ENCODE results near the gene PRPF31.
A peak's percentile ranks its signal among the peaks of the same experiment; 100 is the strongest.
"Not testable (repeated sequence)": the region's sequence is repeated elsewhere in the genome, so short reads cannot be mapped to it uniquely, and the experiment has no call there.

Gene PRPF31

DNA sequence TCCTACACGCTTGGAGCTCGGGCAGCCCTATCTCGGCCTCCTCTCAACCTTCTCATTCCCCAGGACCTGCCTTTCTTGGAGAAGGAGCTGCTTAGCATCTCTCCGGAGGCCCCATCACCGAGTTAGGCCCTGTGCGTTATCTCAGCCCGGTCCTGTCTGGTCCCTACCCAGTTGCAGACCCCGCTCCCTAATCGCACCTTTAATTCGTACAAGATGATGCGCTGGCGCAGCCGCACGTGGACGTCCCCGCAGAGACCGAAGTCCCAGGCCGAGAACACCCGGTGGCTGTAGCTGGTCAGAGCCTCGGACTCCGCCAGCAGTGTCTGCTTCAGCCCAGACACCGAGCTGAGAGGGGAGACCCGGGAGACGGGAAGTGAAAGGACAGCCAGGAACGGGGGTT lies 49.7 kb downstream of the PRPF31 start:
- Histone ChIP-seq H3K9me3 (ENCODE audit: insufficient read depth, low read depth, low read length) (no peaks in the 10 kb centered on the region), H4K20me1 (ENCODE audit: insufficient read depth, low read length, poor library complexity, severe bottlenecking) (no peaks in the 10 kb centered on the region), H3K4me2 (ENCODE audit: low read depth, low read length, poor library complexity, severe bottlenecking) (no peak overlapping the region), H3F3A (ENCODE audit: low read depth) (no peaks in the 10 kb centered on the region), H3K79me2 (ENCODE audit: insufficient read depth, low read length) (peaks cover 17% of the 10 kb centered on the region; the same call in 1 of the 2 replicates), H3K4me1 (ENCODE audit: insufficient read depth, low read length, poor library complexity, severe bottlenecking) (peaks cover 8% of the 10 kb centered on the region), H3K9ac (ENCODE audit: low read depth, low read length, poor library complexity, severe bottlenecking) (no peak overlapping the region), H3K9me2 (replicated peaks; ENCODE audit: low read depth, low read length) (no peaks in the 10 kb centered on the region), H2AFZ (ENCODE audit: low read length) (no peak overlapping the region), H3K36me3 (ENCODE audit: insufficient read depth, low read length) (no peaks in the 10 kb centered on the region), H3K27me3 (ENCODE audit: insufficient read depth, low read length, poor library complexity, severe bottlenecking) (no peaks in the 10 kb centered on the region), H3K4me3 (ENCODE audit: low read length, poor library complexity, severe bottlenecking) (no peak overlapping the region)
- TF ChIP-seq EZH2phosphoT487 (IDR thresholded peaks at IDR 0.05; ENCODE audit: borderline replicate concordance) = no peak
- TF ChIP-seq, protein P1, sequence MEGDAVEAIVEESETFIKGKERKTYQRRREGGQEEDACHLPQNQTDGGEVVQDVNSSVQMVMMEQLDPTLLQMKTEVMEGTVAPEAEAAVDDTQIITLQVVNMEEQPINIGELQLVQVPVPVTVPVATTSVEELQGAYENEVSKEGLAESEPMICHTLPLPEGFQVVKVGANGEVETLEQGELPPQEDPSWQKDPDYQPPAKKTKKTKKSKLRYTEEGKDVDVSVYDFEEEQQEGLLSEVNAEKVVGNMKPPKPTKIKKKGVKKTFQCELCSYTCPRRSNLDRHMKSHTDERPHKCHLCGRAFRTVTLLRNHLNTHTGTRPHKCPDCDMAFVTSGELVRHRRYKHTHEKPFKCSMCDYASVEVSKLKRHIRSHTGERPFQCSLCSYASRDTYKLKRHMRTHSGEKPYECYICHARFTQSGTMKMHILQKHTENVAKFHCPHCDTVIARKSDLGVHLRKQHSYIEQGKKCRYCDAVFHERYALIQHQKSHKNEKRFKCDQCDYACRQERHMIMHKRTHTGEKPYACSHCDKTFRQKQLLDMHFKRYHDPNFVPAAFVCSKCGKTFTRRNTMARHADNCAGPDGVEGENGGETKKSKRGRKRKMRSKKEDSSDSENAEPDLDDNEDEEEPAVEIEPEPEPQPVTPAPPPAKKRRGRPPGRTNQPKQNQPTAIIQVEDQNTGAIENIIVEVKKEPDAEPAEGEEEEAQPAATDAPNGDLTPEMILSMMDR (conservative IDR thresholded peaks at IDR 0.05; ENCODE audit: low read length) = no peak

DNA sequence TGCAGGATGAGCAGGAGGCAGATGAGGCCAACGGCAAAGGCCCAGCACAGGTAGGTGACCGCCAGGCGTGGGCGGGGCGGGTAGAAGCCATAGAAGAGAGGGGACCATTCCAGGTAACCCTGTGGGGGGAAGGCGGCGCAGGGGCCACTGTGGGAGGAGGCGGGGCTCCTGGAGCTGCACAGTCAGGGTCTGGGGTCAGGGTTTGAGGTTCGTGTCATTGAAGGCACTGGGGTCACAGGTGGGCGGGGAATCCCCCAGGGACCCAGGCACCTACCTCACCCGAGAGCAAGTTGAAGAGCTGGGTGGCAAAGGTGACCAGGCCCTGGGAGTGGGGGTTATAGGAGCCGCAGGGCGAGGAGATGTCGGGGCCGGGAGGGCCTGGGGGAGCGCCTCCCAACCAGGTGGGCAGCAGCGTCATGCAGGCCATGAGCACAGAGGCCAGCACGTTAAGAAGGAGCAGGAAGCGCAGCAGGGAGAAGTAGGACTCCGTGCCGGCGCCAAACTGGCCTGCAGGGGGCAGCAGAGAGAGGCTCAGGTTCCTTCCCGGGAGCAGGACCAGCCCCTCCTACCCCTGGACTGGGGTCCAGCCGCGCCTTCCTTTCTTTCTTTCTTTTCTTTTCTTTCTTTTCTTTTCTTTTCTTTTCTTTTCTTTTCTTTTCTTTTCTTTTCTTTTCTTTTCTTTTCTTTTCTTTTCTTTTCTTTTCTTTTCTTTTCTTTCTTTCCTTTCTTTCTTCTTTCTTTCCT lies 52.8 kb downstream of the PRPF31 start:
- no peak overlapping the region for H3K9ac ChIP-seq (ENCODE audit: low read depth, low read length, poor library complexity, severe bottlenecking)
- H3K4me3 ChIP-seq (ENCODE audit: low read length, poor library complexity, severe bottlenecking) = peak overlapping the region; percentile 40
- no peaks in the 10 kb centered on the region for H3K4me1 ChIP-seq (ENCODE audit: insufficient read depth, low read length, poor library complexity, severe bottlenecking)
- no peaks in the 10 kb centered on the region for H3K79me2 ChIP-seq (ENCODE audit: insufficient read depth, low read length)
- peak overlapping the region; percentile 80; the same call in 1 of the 2 replicates for H2AFZ ChIP-seq (ENCODE audit: low read length)
- H3K9me3 ChIP-seq (ENCODE audit: insufficient read depth, low read depth, low read length) = no peaks in the 10 kb centered on the region
- H3F3A ChIP-seq (ENCODE audit: low read depth) = no peaks in the 10 kb centered on the region
- no peaks in the 10 kb centered on the region for H3K9me2 ChIP-seq (replicated peaks; ENCODE audit: low read depth, low read length)
- TF ChIP-seq, protein P1 (conservative IDR thresholded peaks at IDR 0.05; ENCODE audit: low read length) = peak; percentile 67
- no peak for TF ChIP-seq EZH2phosphoT487 (IDR thresholded peaks at IDR 0.05; ENCODE audit: borderline replicate concordance)
- H3K27me3 ChIP-seq (ENCODE audit: insufficient read depth, low read length, poor library complexity, severe bottlenecking) = no peaks in the 10 kb centered on the region
- no peaks in the 10 kb centered on the region for H3K36me3 ChIP-seq (ENCODE audit: insufficient read depth, low read length)
- peak overlapping the region; percentile 59 for H3K4me2 ChIP-seq (ENCODE audit: low read depth, low read length, poor library complexity, severe bottlenecking)
- no peaks in the 10 kb centered on the region for H4K20me1 ChIP-seq (ENCODE audit: insufficient read depth, low read length, poor library complexity, severe bottlenecking)

DNA sequence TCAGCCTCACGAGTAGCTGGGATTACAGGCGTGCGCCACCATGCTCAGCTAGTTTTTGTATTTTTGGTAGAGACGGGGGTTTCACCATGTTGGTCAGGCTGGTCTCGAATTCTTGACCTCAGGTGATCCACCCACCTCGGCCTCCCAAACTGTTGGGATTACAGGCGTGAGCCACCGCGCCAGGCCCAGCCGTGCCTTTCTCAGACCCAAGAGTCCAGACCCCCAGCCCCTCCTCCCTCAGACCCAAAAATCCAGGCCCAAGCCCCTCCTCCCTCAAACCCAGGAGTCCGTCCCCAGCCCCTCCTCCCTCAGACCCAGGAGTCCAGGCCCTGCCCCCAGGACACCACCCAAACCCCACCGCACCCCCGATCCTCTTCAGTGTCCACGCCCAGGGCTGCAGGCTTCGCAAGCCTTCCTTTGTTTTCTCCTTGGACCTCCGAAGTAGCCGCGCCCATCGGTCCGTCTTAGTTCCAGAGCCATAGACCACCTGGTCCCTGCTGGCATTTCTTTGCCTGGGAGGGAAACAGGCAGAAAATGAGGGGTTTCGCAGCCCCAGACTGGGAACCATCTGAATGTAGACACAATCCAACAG lies 53.7 kb downstream of the PRPF31 start:
- Histone ChIP-seq H2AFZ (ENCODE audit: low read length) (no peak overlapping the region), H3K4me1 (ENCODE audit: insufficient read depth, low read length, poor library complexity, severe bottlenecking) (no peaks in the 10 kb centered on the region), H3K79me2 (ENCODE audit: insufficient read depth, low read length) (no peaks in the 10 kb centered on the region), H3K9me2 (replicated peaks; ENCODE audit: low read depth, low read length) (no peaks in the 10 kb centered on the region), H3K4me3 (ENCODE audit: low read length, poor library complexity, severe bottlenecking) (no peak overlapping the region), H3K4me2 (ENCODE audit: low read depth, low read length, poor library complexity, severe bottlenecking) (no peak overlapping the region), H3K27me3 (ENCODE audit: insufficient read depth, low read length, poor library complexity, severe bottlenecking) (no peaks in the 10 kb centered on the region), H3K36me3 (ENCODE audit: insufficient read depth, low read length) (no peaks in the 10 kb centered on the region), H3F3A (ENCODE audit: low read depth) (no peaks in the 10 kb centered on the region), H3K9ac (ENCODE audit: low read depth, low read length, poor library complexity, severe bottlenecking) (no peak overlapping the region), H3K9me3 (ENCODE audit: insufficient read depth, low read depth, low read length) (no peaks in the 10 kb centered on the region), H4K20me1 (ENCODE audit: insufficient read depth, low read length, poor library complexity, severe bottlenecking) (no peaks in the 10 kb centered on the region)
- no peak for TF ChIP-seq EZH2phosphoT487 (IDR thresholded peaks at IDR 0.05; ENCODE audit: borderline replicate concordance)
- TF ChIP-seq, protein P1 (conservative IDR thresholded peaks at IDR 0.05; ENCODE audit: low read length) = no peak

DNA sequence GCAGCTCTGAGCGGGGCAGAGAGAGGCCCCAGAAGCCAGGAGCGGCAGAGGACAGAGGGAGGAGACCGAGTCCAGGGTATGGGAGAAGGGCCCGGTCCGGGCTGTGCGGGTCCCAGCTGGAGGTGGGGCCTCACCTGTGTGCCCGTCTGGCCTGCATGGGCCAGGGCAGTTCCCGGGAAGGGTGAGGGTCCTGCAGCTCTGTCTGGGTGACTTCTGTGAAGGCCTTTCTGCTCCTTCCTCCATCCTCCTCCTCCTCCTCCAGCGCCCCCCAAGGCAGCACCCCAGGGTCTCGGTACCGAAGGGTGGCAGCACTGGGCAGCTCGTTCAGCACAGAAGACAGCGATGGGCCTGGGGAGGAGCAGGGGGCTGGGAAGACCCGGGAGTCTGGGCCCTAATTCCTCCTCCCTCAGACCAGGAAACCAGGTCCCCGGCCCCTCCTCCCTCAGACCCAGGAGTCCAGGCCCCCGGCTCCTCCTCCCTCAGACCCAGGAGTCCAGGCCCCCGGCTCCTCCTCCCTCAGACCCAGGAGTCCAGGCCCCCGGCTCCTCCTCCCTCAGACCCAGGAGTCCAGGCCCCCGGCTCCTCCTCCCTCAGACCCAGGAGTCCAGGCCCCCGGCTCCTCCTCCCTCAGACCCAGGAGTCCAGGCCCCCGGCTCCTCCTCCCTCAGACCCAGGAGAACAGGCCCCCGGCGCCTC lies 56.3 kb downstream of the PRPF31 start:
- H3K9me3 ChIP-seq (ENCODE audit: insufficient read depth, low read depth, low read length); H2AFZ ChIP-seq (ENCODE audit: low read length); H3K9ac ChIP-seq (ENCODE audit: low read depth, low read length, poor library complexity, severe bottlenecking); H3K4me3 ChIP-seq (ENCODE audit: low read length, poor library complexity, severe bottlenecking); H3K4me1 ChIP-seq (ENCODE audit: insufficient read depth, low read length, poor library complexity, severe bottlenecking); H3K27me3 ChIP-seq (ENCODE audit: insufficient read depth, low read length, poor library complexity, severe bottlenecking); H3K36me3 ChIP-seq (ENCODE audit: insufficient read depth, low read length); H3K9me2 ChIP-seq (replicated peaks; ENCODE audit: low read depth, low read length); H3K4me2 ChIP-seq (ENCODE audit: low read depth, low read length, poor library complexity, severe bottlenecking); H3K79me2 ChIP-seq (ENCODE audit: insufficient read depth, low read length); H3F3A ChIP-seq (ENCODE audit: low read depth); H4K20me1 ChIP-seq (ENCODE audit: insufficient read depth, low read length, poor library complexity, severe bottlenecking): not testable (repeated sequence)

Measured in Loucy (cell line).